Kidney glomerular epithelial cell (primary cell): ENCODE measurements around the gene DRICH1.
"Not testable (repeated sequence)": the region's sequence is repeated elsewhere in the genome, so short reads cannot be mapped to it uniquely, and the experiment has no call there.

Experiments used
- DNase-seq: peaks from one replicate; lab custom pipeline; 2025; lab: John Stamatoyannopoulos, UW

Gene DRICH1, protein sequence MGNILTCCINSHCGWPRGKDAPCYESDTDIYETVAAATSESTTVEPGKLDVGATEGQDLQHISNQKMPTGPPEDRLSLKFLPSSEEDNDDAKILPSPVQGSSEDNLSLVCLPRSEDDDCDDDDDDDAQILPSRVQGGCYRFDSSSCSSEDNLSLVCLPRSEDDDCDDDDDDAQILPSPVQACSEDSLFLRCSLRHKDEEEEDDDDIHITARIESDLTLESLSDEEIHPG

GRCh38 chr22:23632178-23632577 is at the start of gene DRICH1:
DRICH1 (minus strand) TSS chr22:23632321; CDS start chr22:23632023, 298 bp downstream.
- DNase-seq: no peak

GRCh38 chr22:23681026-23681809 is 49.1 kb upstream of the DRICH1 start:
- DNase-seq: no peak

DNA sequence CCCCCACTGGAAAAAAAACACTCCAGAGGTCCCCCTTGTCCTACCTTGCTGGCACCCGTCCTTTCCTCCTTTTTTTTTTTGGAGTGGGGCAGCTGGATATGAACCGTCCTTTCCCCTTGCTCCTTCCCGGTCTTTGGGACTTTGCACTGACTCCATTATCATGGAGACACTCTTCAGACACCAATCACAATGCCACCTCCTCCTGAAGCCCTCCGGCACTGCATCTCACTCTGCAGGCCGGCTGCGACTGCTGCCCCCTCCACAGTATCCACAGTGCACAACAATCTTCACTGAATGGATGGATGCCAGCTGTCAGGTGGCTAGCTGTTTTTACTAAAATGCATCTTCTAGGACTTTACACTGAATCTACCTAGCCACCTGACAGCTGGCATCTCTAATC is 46.0 kb upstream of the DRICH1 start:
- no peak for DNase-seq

- no peak for DNase-seq
Measured at GRCh38 chr22:23677701-23677995, 45.5 kb upstream of the DRICH1 start.

GRCh38 chr22:23676841-23677700 is 45.0 kb upstream of the DRICH1 start:
- not testable (repeated sequence) for DNase-seq

DNA sequence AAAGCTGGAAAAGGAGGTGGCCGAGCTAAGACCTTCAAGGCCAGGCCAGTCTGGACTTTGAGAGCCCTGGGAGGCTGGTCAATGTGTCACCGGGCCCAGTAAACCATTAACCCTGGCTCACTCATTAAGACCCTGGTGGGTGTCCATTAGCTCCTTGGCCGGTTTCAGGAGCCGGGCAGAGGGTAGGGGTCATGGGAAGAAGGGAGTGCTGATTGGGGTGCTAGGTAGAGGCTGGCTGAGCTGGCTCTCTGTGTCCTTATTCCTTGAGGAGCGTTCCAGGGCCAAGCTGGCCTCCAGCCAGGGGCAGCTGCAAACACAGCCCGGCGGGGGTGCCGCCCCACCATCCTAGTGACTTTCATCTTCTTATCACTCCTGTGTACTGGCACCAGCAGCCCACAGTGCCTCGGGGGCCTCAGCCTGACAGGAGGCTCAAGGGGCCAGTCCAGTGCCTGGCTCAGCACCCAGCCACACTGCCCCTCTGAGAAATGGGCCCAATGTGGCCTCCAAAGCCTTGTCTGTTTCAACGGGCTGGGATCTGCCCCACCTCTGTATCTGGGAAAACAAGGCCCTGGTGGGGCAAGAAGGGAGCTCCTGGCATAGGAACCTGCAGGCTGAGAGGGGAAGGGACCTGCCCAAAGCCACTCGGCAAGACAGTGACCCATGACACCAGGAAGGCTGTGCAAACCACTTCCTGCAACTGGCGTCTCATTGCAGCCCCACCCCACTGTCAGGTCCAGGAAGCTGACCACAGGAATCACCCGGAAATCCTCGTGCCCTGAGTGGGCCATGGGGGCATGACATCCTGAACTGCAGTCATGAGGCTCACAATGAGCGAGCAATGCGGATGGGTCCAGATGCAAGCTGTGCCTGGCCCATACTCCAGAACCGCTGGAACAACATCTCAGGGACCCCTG is 43.6 kb upstream of the DRICH1 start:
- DNase-seq: no peak

- not testable (repeated sequence) for DNase-seq
Measured at GRCh38 chr22:23674886-23675501, 42.9 kb upstream of the DRICH1 start.

DNA sequence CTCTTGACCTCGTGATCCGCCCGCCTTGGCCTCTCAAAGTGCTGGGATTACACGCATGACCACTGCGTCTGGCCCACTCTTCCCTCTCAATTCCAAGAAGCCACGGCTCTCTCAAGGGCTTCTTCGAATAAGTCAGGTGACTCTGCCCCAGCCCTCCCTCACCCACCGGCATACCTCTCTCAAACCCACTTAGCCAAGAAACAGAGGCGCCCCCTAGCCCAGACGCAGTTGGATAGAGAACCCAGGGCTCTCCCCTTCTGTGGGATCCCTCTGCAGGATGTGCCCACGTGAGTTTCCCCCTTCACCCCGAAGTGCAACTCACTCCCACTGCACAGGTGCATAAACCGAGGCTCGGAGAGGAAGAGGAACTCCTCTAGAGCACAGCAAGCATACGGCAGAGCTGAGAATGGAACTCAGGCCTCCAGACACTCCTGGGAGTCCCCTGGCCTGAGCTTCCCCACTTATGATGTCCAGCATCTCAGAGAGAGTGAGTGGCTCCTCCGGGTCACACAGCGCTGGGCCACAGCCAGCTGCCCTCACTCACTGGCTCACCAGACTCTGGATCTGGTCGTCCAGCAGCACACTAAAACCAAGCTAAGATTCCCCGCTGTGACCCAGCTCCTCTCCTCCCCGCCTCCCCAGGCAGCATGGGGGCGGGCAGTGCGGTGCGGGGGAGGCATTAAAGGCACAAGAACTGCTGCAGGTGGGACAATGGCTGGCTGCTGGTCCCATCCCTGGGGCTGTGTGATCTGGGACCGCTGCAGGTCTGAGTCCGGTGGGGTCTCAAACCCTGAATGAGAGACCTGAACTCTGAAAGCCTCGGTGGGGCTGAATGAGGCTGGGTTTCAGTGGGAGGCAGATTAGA is 41.9 kb upstream of the DRICH1 start:
- DNase-seq: no peak

GRCh38 chr22:23673050-23673620 is 41.0 kb upstream of the DRICH1 start:
- no peak for DNase-seq

GRCh38 chr22:23672307-23673049 is 40.4 kb upstream of the DRICH1 start:
- DNase-seq: not testable (repeated sequence)

GRCh38 chr22:23671387-23671786 is 39.3 kb upstream of the DRICH1 start:
- DNase-seq: not testable (repeated sequence)

DNA sequence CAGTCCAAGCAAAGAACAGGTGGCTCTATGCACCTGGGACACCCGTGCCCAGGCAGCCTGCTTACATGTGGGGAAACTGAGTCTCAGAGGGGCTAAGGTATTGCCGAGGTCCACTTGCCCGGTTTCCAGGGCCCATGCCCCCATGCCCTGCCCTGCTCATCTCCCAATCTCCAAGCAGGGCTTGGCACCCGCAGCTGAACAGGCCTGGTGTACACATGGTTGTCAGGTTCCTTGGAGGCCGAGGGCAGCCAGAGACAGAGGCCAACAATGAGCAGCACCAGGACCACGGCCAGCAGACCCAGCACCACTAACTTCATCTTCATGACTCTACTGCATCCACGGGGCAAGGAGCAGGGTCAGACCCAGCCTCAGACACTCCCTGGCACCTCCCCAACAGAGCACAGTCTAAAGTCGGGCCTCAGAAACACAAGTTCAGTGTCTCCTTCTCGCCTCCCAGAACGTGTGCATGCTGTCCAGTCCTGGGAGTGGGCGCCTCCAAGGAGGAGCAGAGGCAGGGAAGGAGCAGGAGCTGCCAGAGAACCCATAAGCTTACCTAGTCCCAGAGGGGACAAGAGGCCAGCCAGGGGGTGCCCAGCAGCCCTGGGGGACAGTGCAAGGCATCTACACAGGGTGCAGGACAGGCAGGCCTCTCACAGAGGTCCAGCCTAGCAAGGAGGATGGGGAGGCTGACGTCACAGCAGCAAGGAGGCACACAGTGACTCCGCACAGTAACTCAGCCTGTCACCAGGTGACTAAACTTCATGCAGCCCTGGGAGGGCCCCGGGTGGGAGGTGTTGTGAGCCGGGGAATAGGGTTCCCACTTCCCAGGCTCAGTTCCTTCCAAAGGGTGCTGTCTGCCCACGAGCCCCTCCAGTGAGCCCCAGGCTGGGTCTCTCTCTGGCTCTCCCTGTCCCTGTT is 38.5 kb upstream of the DRICH1 start:
- no peak for DNase-seq

DNA sequence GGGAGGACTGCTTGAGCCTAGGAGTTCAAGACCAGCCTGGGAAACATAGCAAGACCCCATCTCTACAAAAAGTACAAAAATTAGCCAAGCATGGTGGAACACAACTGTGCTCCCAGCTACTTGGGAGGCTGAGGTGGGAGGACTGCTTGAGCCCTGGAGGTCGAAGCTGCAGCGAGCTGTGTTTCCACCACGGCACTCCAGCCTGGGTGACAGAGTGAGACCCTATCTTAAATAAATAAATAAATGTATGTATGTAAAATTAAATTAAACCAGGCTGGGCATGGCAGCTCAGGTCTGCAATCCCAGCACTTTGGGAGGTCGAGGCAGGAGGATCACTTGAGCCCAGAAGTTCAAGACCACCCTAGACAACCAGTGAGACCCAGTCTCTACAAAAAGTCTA is 28.3 kb upstream of the DRICH1 start:
- not testable (repeated sequence) for DNase-seq

DNA sequence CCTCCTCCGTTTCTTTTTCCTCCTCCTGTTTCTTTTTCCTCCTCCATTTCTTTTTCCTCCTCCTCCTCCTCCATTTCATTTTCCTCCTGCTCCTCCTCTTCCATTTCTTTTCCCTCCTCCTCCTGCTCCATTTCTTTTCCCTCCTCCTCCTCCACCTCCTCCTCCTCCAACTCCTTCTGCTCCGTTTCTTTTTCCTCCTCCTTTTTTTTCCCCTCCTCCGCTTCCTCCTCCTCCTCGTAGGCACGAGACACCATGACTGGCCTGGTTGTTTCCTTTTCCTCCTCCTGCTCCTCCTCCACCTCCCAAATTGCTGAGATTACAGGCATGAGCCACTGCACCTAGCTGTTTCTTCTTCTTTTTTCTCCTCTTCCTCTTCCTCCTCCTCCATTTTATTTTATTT is 25.6 kb upstream of the DRICH1 start:
- DNase-seq: no peak

DNA sequence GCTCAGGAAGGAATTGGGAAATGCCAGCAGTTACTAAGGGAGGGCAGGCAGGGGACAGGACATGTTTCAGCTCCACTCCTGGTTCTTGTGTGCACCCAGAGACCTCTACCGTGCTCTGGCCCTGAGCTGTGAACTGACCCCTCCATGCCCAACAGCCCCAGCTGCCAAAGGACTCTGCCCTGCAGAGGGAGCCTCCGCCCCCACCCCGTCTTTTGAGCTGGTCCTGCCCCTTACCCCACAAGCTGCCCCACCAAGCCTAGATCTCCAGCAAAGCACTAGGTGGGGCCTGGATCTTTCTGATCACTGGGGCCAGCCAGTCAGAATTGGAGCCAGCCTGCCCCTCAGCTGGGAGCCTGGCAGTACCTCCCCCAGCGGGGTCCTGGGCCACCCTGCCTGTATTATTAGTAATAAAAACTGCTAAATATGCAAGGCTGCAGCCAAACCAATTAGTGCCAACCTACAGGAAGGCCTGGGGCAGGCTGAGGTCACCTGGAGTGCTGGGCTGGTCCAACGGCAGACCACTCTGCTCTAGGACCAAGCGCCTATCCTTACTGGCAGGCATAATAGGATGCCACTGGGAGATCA is 23.9 kb upstream of the DRICH1 start:
- DNase-seq: no peak

- DNase-seq: no peak
Measured at GRCh38 chr22:23652711-23653110, 20.6 kb upstream of the DRICH1 start.

- DNase-seq: no peak
Measured at GRCh38 chr22:23652286-23652685, 20.2 kb upstream of the DRICH1 start.

- no peak for DNase-seq
Measured at GRCh38 chr22:23651676-23652075, 19.6 kb upstream of the DRICH1 start.
